Hepatic stellate cell (primary cell): ENCODE results near the gene SMARCAL1.

ENCODE experiments used
- DNase-seq: peaks from one replicate; pipeline ENCODE4 v3.0.0; 2011; ENCODE audit warnings: low spot score

The SMARCAL1 gene

GRCh38 chr2:216392945-216393840 is 19.1 kb upstream of the SMARCAL1 start:
- no peak for DNase-seq

DNA sequence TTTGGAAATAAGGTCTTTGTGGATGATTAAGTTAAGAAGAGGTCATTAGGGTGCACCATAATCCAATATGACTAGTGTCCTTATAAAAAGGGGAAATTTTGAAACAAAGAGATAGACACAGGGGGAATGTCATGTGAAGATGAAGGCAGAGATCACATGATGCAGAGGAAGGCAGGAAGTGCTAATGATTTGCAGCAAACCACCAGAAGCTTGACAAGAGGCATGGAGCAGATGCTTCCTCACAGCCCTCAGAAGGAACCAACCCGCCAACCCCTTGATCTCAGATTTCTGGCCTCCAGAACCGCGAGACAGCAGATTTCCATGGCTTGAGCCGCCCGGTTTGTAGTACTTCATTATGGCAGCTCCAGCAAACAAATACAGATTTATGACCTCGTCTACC is 17.4 kb upstream of the SMARCAL1 start:
- DNase-seq, result no peak

GRCh38 chr2:216399621-216400020 is 12.7 kb upstream of the SMARCAL1 start:
- DNase-seq, result no peak

GRCh38 chr2:216402751-216403150 is 9.5 kb upstream of the SMARCAL1 start:
- no peak for DNase-seq

- DNase-seq, result peak; percentile 22
These were observed 8.2 kb upstream of the SMARCAL1 start for GRCh38 chr2:216404010-216404618.

DNA sequence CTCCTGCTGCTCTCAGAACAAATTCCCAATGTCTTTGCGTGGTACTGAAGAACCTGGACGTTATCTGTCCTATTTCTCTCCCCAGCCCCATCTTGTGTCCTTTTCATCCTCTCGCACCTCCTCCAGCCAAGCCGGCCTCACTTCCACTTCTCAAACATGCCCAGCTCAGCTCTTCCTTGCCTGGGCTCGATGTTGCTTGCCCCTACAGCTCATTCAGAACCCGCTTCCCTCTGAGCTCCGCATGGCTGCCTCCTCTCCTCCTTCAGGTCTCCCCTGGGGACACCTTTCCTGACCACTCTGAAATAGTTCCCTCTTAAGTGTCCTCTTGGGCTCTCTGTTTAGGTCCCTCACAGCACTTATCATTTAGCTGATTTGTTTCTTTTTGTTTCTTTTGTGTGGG is 6.7 kb upstream of the SMARCAL1 start:
- DNase-seq, result no peak

DNA sequence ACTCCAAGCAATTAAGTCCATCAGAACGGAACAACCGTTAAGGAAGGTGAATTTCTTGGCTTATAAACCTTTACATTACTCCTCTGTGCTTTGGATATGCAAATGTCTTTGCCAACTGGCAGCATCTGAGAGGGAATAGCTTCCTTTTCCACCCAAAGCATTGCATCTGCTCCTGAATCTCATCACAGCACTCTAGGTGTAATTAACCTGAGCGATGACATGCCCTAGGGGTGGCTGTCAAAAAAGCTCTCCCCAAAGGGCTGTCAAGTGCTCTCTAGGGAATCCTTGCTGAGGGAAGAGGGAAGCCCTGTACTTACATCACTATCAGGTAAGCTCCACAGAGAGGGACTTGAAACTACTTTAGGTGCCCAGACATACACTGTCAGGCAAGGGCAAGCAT is 5.5 kb upstream of the SMARCAL1 start:
- DNase-seq, result no peak

GRCh38 chr2:216408426-216409290 is 3.6 kb upstream of the SMARCAL1 start:
- DNase-seq, result no peak

DNA sequence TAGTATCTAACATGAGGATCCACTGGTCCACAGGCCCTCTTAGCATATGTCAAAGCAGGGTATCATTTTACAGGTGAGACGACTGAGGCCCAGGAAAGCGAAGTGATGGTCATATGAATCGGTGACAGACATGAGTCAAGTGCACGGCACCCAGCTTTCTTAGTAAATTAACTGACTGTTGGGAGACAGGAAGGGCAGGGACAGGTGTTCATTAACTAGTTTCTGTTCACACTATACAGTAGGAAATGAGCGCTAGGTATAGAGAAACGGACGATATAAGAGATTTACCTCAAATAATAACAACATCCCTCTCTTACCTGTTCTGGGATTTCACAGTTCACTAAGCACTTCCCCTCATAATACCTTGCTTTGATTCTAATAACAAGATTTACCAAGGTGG is 1.7 kb upstream of the SMARCAL1 start:
- DNase-seq, result no peak

GRCh38 chr2:216413882-216414281 is 1.6 kb downstream of the SMARCAL1 start:
- no peak for DNase-seq

DNA sequence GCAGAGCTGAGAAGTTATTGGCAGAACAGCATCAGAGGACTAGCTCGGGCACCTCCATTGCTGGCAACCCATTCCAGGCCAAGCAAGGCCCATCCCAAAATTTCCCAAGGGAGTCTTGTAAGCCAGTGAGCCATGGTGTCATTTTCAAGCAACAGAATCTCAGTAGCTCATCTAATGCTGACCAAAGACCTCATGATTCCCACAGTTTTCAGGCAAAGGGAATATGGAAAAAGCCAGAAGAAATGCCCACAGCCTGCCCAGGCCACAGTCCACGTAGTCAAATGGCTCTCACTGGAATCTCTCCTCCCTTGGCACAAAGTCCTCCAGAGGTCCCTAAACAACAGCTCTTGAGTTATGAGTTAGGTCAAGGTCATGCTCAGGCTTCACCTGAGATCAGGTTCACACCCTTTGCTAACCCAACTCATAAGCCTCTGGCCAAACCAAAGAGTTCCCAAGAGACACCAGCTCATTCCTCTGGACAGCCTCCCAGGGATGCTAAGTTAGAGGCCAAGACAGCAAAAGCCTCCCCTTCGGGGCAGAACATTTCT is 2.6 kb downstream of the SMARCAL1 start:
- no peak for DNase-seq

DNA sequence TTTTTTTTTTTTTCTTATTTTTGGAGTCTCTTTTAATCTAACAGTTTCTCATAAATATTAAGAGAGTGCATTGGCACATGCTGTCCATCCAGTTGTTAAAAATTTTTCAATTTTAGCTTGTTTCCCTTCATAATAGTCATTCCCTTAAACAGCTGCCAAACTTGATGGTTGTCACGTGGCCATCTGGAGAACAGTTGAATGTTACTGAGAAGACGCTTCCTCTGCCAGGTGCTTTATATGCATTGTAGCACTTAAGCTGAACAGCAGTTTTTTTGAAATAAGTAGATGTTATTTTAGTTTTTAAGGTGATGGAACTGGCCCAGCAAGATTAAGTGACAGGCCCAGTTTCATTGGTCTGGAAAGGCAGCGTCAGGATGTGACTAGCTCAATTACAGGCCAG is 3.3 kb downstream of the SMARCAL1 start:
- no peak for DNase-seq

DNA sequence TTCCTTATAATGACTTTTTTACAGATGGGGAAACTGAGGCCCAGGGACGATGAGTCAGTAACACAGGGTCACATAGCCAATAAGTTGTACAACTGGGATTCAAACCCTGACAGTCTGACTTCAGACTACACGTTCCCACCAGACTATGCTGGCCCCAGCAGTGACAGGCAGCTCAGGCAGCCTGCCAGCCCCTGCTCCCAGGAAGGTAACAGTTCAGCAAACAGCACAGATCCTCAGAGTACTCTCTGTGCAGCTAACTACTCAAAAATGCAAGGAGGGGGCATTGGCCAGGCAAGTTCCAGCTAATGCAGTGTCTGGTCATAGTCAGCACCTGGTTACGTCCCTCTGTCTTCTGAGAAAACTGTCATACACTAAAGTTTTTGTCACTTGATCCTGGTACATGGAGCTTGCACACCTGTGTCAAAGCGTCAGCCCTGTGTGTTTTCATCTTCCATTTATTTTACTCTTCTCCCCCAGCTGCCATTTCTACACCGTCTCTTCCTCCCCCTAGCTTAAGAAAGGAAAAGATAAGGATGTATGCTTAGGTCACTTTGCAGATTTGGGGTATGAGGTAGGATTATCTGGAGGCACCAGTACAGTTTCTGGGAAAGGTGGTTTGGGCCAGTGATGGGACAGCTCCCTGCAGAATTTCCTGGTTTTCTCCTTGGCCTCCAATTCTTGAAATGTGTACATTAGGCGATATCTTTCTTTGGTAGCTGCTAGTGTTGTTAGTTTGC is 4.5 kb downstream of the SMARCAL1 start:
- DNase-seq, result no peak

DNA sequence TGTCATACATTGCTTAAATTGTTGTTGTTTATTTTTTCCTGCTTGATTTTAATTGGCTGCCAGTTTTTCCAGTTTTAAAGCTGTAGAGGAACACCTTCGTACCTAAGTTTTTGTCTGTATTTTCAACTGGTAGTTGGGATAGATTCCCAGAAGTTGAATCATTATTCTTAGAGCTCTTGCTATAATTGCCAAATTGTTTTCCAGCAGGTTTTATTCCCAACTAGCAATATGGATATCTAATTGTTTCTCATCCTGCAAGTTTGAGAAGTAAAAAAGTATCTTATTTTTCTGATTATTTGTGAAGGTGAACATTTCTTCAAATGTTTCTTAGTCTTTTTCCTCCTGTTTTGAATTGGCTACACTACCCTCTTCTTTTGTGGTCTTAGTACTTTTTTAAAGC is 6.7 kb downstream of the SMARCAL1 start:
- no peak for DNase-seq

GRCh38 chr2:216420367-216421101 is 8.2 kb downstream of the SMARCAL1 start:
- no peak for DNase-seq

- DNase-seq, result no peak
These were observed 10.8 kb downstream of the SMARCAL1 start for GRCh38 chr2:216423071-216423470.

- DNase-seq, result no peak
These were observed 12.0 kb downstream of the SMARCAL1 start for GRCh38 chr2:216424274-216424673.

GRCh38 chr2:216425008-216425787 is 12.9 kb downstream of the SMARCAL1 start:
- no peak for DNase-seq

GRCh38 chr2:216426166-216426777 is 14.0 kb downstream of the SMARCAL1 start:
- peak; percentile 11 for DNase-seq

GRCh38 chr2:216426938-216427337 is 14.7 kb downstream of the SMARCAL1 start:
- DNase-seq, result peak; percentile 65
